Cardiac fibroblast (primary cell): ENCODE measurements around the gene NAT10.

Experiments
- DNase-seq, 2 donors: peaks; one replicate each; pipeline versions ENCODE4 v3.0.0 to v3.0.0-alpha.2; 2010; ENCODE audit warnings: low read depth in 2 of 2
- H3K4me3 ChIP-seq, 2 donors: replicated peaks in 1 of 2; 1 replicate in 1 of 2; 2 replicates in 1 of 2; pipeline ENCODE4 v1.5.1; 2011; ENCODE audit warnings: low read depth in 2 of 2, low read length in 2 of 2, mild to moderate bottlenecking in 2 of 2, moderate library complexity in 1 of 2
- CTCF ChIP-seq: IDR thresholded peaks from one replicate; pipeline ENCODE4 v1.5.1; 2011; ENCODE audit warnings: low read depth, mild to moderate bottlenecking, low read length, inconsistent platforms

The NAT10 gene

GRCh38 chr11:34151916-34152845, 46.8 kb downstream of the NAT10 start:
- DNase-seq, result no peak
- no peak overlapping the region for H3K4me3 ChIP-seq
- TF ChIP-seq CTCF, result no peak

- TF ChIP-seq CTCF, result no peak
- H3K4me3 ChIP-seq, result no peak overlapping the region
- DNase-seq, result no peak
Observed at GRCh38 chr11:34154059-34154875, 48.8 kb downstream of the NAT10 start.

- DNase-seq, result no peak
- TF ChIP-seq CTCF, result no peak
- H3K4me3 ChIP-seq, result no peak overlapping the region
Observed at GRCh38 chr11:34155057-34155756, 49.8 kb downstream of the NAT10 start.

GRCh38 chr11:34155757-34156062, 50.3 kb downstream of the NAT10 start:
- no peak for DNase-seq
- no peak for TF ChIP-seq CTCF

GRCh38 chr11:34157163-34157562, 51.7 kb downstream of the NAT10 start:
- H3K4me3 ChIP-seq, result no peak overlapping the region

More at GRCh38 chr11:34155757-34156062, 50.3 kb downstream of the NAT10 start:
- no peak overlapping the region for H3K4me3 ChIP-seq

More at GRCh38 chr11:34157163-34157562, 51.7 kb downstream of the NAT10 start:
- DNase-seq, result no peak
- TF ChIP-seq CTCF, result no peak
